Measurements from ENCODE around the gene PCSK5.

DNA sequence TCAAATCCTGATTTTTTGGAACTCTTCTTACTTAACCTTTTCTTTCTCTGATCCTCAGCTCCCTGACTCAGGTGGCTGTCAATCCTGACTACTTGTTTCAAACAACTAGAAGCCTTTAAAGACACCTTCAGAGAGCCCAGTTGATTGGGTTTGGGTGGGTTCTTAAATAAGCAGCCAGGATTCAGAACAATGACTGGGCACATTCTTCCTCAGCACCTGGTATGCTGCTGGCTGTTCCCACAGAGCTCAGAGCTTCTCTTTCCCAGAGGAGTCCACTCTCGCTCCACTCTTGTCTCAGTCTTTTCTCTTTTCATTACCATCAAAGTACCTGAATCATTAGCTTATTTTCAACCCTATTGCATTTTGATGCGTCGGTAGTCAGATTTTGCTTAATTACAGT lies 22.5 kb downstream of the PCSK5 start:
- TF ChIP-seq, protein P1, sequence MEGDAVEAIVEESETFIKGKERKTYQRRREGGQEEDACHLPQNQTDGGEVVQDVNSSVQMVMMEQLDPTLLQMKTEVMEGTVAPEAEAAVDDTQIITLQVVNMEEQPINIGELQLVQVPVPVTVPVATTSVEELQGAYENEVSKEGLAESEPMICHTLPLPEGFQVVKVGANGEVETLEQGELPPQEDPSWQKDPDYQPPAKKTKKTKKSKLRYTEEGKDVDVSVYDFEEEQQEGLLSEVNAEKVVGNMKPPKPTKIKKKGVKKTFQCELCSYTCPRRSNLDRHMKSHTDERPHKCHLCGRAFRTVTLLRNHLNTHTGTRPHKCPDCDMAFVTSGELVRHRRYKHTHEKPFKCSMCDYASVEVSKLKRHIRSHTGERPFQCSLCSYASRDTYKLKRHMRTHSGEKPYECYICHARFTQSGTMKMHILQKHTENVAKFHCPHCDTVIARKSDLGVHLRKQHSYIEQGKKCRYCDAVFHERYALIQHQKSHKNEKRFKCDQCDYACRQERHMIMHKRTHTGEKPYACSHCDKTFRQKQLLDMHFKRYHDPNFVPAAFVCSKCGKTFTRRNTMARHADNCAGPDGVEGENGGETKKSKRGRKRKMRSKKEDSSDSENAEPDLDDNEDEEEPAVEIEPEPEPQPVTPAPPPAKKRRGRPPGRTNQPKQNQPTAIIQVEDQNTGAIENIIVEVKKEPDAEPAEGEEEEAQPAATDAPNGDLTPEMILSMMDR (IDR thresholded peaks at IDR 0.05; ENCODE audit: low read depth, low read length, missing input control) = no peak
- TF ChIP-seq, protein P2, sequence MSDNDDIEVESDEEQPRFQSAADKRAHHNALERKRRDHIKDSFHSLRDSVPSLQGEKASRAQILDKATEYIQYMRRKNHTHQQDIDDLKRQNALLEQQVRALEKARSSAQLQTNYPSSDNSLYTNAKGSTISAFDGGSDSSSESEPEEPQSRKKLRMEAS (IDR thresholded peaks at IDR 0.05) = no peak
- TF ChIP-seq, protein P3, sequence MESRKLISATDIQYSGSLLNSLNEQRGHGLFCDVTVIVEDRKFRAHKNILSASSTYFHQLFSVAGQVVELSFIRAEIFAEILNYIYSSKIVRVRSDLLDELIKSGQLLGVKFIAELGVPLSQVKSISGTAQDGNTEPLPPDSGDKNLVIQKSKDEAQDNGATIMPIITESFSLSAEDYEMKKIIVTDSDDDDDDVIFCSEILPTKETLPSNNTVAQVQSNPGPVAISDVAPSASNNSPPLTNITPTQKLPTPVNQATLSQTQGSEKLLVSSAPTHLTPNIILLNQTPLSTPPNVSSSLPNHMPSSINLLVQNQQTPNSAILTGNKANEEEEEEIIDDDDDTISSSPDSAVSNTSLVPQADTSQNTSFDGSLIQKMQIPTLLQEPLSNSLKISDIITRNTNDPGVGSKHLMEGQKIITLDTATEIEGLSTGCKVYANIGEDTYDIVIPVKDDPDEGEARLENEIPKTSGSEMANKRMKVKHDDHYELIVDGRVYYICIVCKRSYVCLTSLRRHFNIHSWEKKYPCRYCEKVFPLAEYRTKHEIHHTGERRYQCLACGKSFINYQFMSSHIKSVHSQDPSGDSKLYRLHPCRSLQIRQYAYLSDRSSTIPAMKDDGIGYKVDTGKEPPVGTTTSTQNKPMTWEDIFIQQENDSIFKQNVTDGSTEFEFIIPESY (IDR thresholded peaks at IDR 0.05) = no peak
- TF ChIP-seq RXRA (IDR thresholded peaks at IDR 0.05) (no peak), YY1 (IDR thresholded peaks at IDR 0.05) (no peak), HNF4A (conservative IDR thresholded peaks at IDR 0.05) (no peak), SP1 (IDR thresholded peaks at IDR 0.05) (no peak), HNF4G (IDR thresholded peaks at IDR 0.05) (no peak), JUND (IDR thresholded peaks at IDR 0.05) (no peak), GABPA (IDR thresholded peaks at IDR 0.05 in 1 of 2, conservative IDR thresholded peaks at IDR 0.05 in 1 of 2) (no peak), RAD21 (IDR thresholded peaks at IDR 0.05) (no peak), EGR1 (IDR thresholded peaks at IDR 0.05; ENCODE audit: low read depth in 2 of 2) (no peak)
- TF ChIP-seq, protein P4, sequence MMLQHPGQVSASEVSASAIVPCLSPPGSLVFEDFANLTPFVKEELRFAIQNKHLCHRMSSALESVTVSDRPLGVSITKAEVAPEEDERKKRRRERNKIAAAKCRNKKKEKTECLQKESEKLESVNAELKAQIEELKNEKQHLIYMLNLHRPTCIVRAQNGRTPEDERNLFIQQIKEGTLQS (IDR thresholded peaks at IDR 0.05) = no peak
